HCT116 (cell line): ENCODE data around the gene STIM2. TPM values are rescaled to one million over a fixed set of nuclear protein-coding genes. Genes with fewer than 3 reads are reported as not detected.

Source experiments
- ATAC-seq: fragments of 200-7000 bp; cut with Tn5 transposase; 2 replicates; pipeline ENCODE4 v1.9.1; 2020; ENCODE audit warnings: mild to moderate bottlenecking, moderate library complexity
- BruUV-seq: library from RNA; stranded (reverse); fragments of 400-500 nt; replicated peaks from 2 replicates; lab custom pipeline; 2021; lab: Mats Ljungman, UMichigan
- CTCF ChIA-PET: fragments of 300-600 bp; sonication (Branson Sonifier 250); formaldehyde crosslinking; loops from one replicate; lab custom pipeline; 2021; ENCODE audit warnings: antibody characterized with exemption; lab: Charles Lee
- POLR2A ChIA-PET: fragments of 300-600, 350-600 bp; sonication (Branson Sonifier 250); formaldehyde crosslinking; loops from one replicate; lab custom pipeline; 2021; ENCODE audit warnings: antibody characterized with exemption; lab: Charles Lee
- RAD21 ChIA-PET, 2 experiments: fragments of 300-600 bp; sonication (Branson Sonifier 250); formaldehyde crosslinking; loops; one replicate each; lab custom pipeline; 2023; ENCODE audit warnings: low total read pairs in 2 of 2; ENCODE audit not compliant: uncharacterized antibody in 2 of 2, unreplicated experiment in 2 of 2, low non-redundant PET in 1 of 2; lab: Charles Lee
- DNase-seq: peaks from one replicate; pipeline ENCODE4 v3.0.0-alpha.2; 2010; ENCODE audit warnings: low read depth, low spot score
- H2AFZ ChIP-seq: fragments of 200-600 bp; shearing (Covaris generic), sonication (generic); 2 replicates; pipeline ENCODE4 v1.6.1; 2017; ENCODE audit warnings: low read depth, mixed run types, mixed read lengths, antibody characterized with exemption, low read length; ENCODE audit not compliant: poor library complexity, severe bottlenecking
- H3K27ac ChIP-seq: 2 replicates; pipeline ENCODE4 v1.5.1; 2012; ENCODE audit warnings: low read depth, low read length
- H3K27me3 ChIP-seq: fragments of 200-600 bp; sonication (generic); 2 replicates; pipeline ENCODE4 v1.6.1; 2016; ENCODE audit warnings: mixed run types, low read length, mixed read lengths; ENCODE audit not compliant: insufficient read depth
- H3K36me3 ChIP-seq, 2 experiments: fragments of 200-500 bp in 1 of 2; fragments of 200-600 bp in 1 of 2; sonication (Bioruptor generic) in 1 of 2; sonication (generic) in 1 of 2; 2 replicates each; pipeline versions ENCODE4 v1.5.1 to v1.6.1; 2014 to 2016; ENCODE audit warnings: low read length in 2 of 2, inconsistent platforms in 1 of 2, mixed read lengths in 1 of 2, mixed run types in 1 of 2; ENCODE audit not compliant: insufficient read depth in 2 of 2, control insufficient read depth in 1 of 2
- H3K4me1 ChIP-seq, 2 experiments: fragments of 200-600 bp in 1 of 2; sonication (generic) in 1 of 2; 2 replicates each; pipeline versions ENCODE4 v1.5.1 to v1.6.1; 2012 to 2017; ENCODE audit warnings: low read length in 2 of 2, inconsistent platforms in 1 of 2, mild to moderate bottlenecking in 1 of 2, mixed read lengths in 1 of 2, mixed run types in 1 of 2, moderate library complexity in 1 of 2; ENCODE audit not compliant: insufficient read depth in 2 of 2, control insufficient read depth in 1 of 2
- H3K4me2 ChIP-seq: fragments of 200-600 bp; sonication (generic); 2 replicates; pipeline ENCODE4 v1.6.1; 2017; ENCODE audit warnings: mixed run types, low read length, mixed read lengths
- H3K4me3 ChIP-seq, 2 experiments: fragments of 200-600 bp in 1 of 2; sonication (generic) in 1 of 2; replicated peaks in 1 of 2; 2 replicates each; pipeline ENCODE4 v1.5.1; 2011 to 2016; ENCODE audit warnings: low read length in 2 of 2, control low read depth in 1 of 2, low read depth in 1 of 2, mild to moderate bottlenecking in 1 of 2, mixed read lengths in 1 of 2, mixed run types in 1 of 2
- H3K79me2 ChIP-seq: fragments of 200-600 bp; sonication (generic); 2 replicates; pipeline ENCODE4 v1.6.1; 2017; ENCODE audit warnings: mild to moderate bottlenecking, mixed run types, low read length, moderate library complexity, mixed read lengths; ENCODE audit not compliant: insufficient read depth
- H3K9ac ChIP-seq: fragments of 200-600 bp; sonication (generic); 2 replicates; pipeline ENCODE4 v1.6.1; 2016; ENCODE audit warnings: low read length, mixed read lengths
- H3K9me2 ChIP-seq: fragments of 200-600 bp; sonication (generic), shearing (Covaris generic); 2 replicates; pipeline ENCODE4 v1.6.1; 2017; ENCODE audit warnings: mixed run types, mild to moderate bottlenecking, moderate library complexity; ENCODE audit not compliant: insufficient read depth
- H3K9me3 ChIP-seq, 2 experiments: fragments of 200-500 bp in 1 of 2; fragments of 200-600 bp in 1 of 2; sonication (Bioruptor generic) in 1 of 2; sonication (generic) in 1 of 2; 2 replicates each; pipeline ENCODE4 v1.6.1; 2014 to 2017; ENCODE audit warnings: low read length in 2 of 2, mixed read lengths in 2 of 2, inconsistent platforms in 1 of 2, low read depth in 1 of 2, mild to moderate bottlenecking in 1 of 2, mixed run types in 1 of 2, moderate library complexity in 1 of 2; ENCODE audit not compliant: control insufficient read depth in 1 of 2, insufficient read depth in 1 of 2
- H4K20me1 ChIP-seq: fragments of 200-600 bp; sonication (generic), shearing (Covaris generic); 2 replicates; pipeline ENCODE4 v1.6.1; 2017; ENCODE audit warnings: mixed run types, mild to moderate bottlenecking, moderate library complexity; ENCODE audit not compliant: insufficient read depth
- CBX3 ChIP-seq: IDR thresholded peaks from 2 replicates; pipeline ENCODE4 v1.6.1; 2012; ENCODE audit warnings: low read depth
- ELF1 ChIP-seq: IDR thresholded peaks from 2 replicates; pipeline ENCODE4 v1.6.1; 2012; ENCODE audit warnings: low read depth, borderline replicate concordance
- FOSL1 ChIP-seq: IDR thresholded peaks from 2 replicates; pipeline ENCODE4 v1.6.1; 2012; ENCODE audit warnings: low read depth
- JUND ChIP-seq: IDR thresholded peaks from 2 replicates; pipeline ENCODE4 v1.6.1; 2012
- POLR2A ChIP-seq: IDR thresholded peaks from 2 replicates; pipeline ENCODE4 v1.7.0; 2011; ENCODE audit warnings: borderline replicate concordance; ENCODE audit not compliant: insufficient read depth, insufficient read length; ENCODE audit errors: extremely low read depth
- POLR2AphosphoS5 ChIP-seq: IDR thresholded peaks from 2 replicates; pipeline ENCODE4 v1.6.1; 2011; ENCODE audit warnings: mild to moderate bottlenecking, low read depth, low read length, moderate library complexity
- SIN3A ChIP-seq: IDR thresholded peaks from 2 replicates; pipeline ENCODE4 v1.6.1; 2012; ENCODE audit warnings: low read depth
- SRF ChIP-seq: IDR thresholded peaks from 2 replicates; pipeline ENCODE4 v1.6.1; 2012; ENCODE audit warnings: low read depth
- TCF7L2 ChIP-seq: IDR thresholded peaks from 2 replicates; pipeline ENCODE4 v1.7.0; 2011; ENCODE audit warnings: borderline replicate concordance, inconsistent platforms; ENCODE audit not compliant: insufficient read depth, insufficient read length; ENCODE audit errors: extremely low read depth
- YY1 ChIP-seq: IDR thresholded peaks from 2 replicates; pipeline ENCODE4 v1.6.1; 2011; ENCODE audit warnings: low read length, low read depth, moderate library complexity, mild to moderate bottlenecking; ENCODE audit not compliant: insufficient replicate concordance; ENCODE audit errors: extremely low read depth
- ZFX ChIP-seq: fragments of 450-650 bp; IDR thresholded peaks from 2 replicates; pipeline ENCODE4 v1.6.1; 2017
- intact Hi-C: fragments of 100-400 bp; cut with micrococcal nuclease; formaldehyde crosslinking; loops from 2 replicates; pipeline ENCODE4 v1.10.0; 2022
- total RNA-seq: library from RNA; stranded (reverse); gene quantifications from one replicate; pipeline ENCODE4 v1.2.1, GENCODE V29; 2021; ENCODE audit not compliant: unreplicated experiment
- TF ChIP-seq, protein P1 (sequence below): IDR thresholded peaks from 2 replicates; pipeline ENCODE4 v1.6.1; 2012; ENCODE audit warnings: low read depth
- TF ChIP-seq, protein P2 (sequence below): IDR thresholded peaks from 2 replicates; pipeline ENCODE4 v1.6.1; 2012

The STIM2 gene
- total RNA-seq, 1 experiment from 2014 or later: 65.9 TPM

DNA sequence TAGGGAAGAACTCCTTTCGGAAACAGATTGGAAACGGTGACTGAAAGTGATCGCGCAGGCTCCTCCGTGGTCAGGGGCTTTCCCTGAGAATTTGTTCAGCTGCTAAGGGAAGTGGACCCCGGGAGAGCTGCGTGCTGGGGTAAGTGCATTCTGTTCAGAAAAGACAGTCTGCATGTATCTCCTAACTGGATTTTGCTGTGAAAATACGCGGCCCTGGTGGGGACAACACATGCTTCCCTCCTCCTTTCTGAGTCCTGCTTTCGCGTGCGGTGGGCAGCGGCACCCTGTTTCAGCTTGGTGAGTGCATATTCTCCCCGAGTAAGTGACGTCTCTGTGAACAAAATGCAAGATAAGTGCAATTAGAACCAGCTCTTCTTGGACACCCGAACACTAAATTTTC lies 195.6 kb downstream of the STIM2 start:
- BruUV-seq: no TSS peak
- POLR2A ChIA-PET: no interaction called here
- ATAC-seq (no peak), DNase-seq (no peak)
- H3K9me2 ChIP-seq: no peaks in the 10 kb centered on the region
- no peak overlapping the region for H2AFZ ChIP-seq
- CTCF ChIA-PET: interaction anchor here (0.6 kb wide), 1 partner anchor 8 kb away, joined by 3 read pairs; no protein-coding TSS in a partner anchor
- H3K36me3 ChIP-seq: no peaks in the 10 kb centered on the region
- H3K4me2 ChIP-seq: no peak overlapping the region
- no peaks in the 10 kb centered on the region for H3K27me3 ChIP-seq
- H3K79me2 ChIP-seq: no peaks in the 10 kb centered on the region
- intact Hi-C loops: no loop called here
- no peak overlapping the region for H3K9ac ChIP-seq
- no peak overlapping the region for H3K27ac ChIP-seq
- RAD21 ChIA-PET: no interaction called here
- no peaks in the 10 kb centered on the region for H3K4me1 ChIP-seq
- H3K9me3 ChIP-seq: no peaks in the 10 kb centered on the region
- H3K4me3 ChIP-seq: no peak overlapping the region
- TF ChIP-seq SIN3A: no peak
- TF ChIP-seq ELF1: no peak
- no peak for TF ChIP-seq YY1
- no peak for TF ChIP-seq ZFX
- H4K20me1 ChIP-seq: no peaks in the 10 kb centered on the region

DNA sequence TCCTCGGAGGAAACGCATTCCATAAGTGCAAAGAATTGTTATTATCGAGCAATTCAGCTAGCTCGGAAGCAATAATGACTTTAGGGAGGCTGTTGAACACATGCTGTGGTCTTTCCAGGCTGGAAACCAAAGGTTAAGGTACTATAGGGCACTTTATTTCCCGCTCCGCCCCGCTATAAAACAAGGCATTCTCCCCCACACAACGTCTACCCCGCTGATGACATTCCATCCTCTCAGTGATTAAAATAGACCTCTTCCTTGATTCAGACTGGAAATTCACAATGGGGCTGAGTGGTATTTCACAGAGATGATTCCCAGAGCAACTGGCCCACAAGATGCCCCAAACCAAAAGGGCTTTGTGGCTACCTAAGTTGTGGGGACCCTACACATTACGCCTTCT lies 196.4 kb downstream of the STIM2 start:
- BruUV-seq: no TSS peak
- POLR2A ChIA-PET: no interaction called here
- Histone ChIP-seq H3K79me2 (no peaks in the 10 kb centered on the region), H3K9me3 (no peaks in the 10 kb centered on the region), H3K27ac (no peak overlapping the region), H3K27me3 (no peaks in the 10 kb centered on the region), H2AFZ (no peak overlapping the region), H4K20me1 (no peaks in the 10 kb centered on the region), H3K9ac (no peak overlapping the region), H3K36me3 (no peaks in the 10 kb centered on the region), H3K4me1 (no peaks in the 10 kb centered on the region), H3K9me2 (no peaks in the 10 kb centered on the region), H3K4me3 (no peak overlapping the region), H3K4me2 (no peak overlapping the region)
- no peak for TF ChIP-seq ELF1
- TF ChIP-seq SRF: no peak
- TF ChIP-seq CBX3: no peak
- no peak for TF ChIP-seq FOSL1
- no peak for TF ChIP-seq JUND
- no peak for TF ChIP-seq POLR2AphosphoS5
- TF ChIP-seq, protein P1, sequence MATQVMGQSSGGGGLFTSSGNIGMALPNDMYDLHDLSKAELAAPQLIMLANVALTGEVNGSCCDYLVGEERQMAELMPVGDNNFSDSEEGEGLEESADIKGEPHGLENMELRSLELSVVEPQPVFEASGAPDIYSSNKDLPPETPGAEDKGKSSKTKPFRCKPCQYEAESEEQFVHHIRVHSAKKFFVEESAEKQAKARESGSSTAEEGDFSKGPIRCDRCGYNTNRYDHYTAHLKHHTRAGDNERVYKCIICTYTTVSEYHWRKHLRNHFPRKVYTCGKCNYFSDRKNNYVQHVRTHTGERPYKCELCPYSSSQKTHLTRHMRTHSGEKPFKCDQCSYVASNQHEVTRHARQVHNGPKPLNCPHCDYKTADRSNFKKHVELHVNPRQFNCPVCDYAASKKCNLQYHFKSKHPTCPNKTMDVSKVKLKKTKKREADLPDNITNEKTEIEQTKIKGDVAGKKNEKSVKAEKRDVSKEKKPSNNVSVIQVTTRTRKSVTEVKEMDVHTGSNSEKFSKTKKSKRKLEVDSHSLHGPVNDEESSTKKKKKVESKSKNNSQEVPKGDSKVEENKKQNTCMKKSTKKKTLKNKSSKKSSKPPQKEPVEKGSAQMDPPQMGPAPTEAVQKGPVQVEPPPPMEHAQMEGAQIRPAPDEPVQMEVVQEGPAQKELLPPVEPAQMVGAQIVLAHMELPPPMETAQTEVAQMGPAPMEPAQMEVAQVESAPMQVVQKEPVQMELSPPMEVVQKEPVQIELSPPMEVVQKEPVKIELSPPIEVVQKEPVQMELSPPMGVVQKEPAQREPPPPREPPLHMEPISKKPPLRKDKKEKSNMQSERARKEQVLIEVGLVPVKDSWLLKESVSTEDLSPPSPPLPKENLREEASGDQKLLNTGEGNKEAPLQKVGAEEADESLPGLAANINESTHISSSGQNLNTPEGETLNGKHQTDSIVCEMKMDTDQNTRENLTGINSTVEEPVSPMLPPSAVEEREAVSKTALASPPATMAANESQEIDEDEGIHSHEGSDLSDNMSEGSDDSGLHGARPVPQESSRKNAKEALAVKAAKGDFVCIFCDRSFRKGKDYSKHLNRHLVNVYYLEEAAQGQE: no peak
- TF ChIP-seq SIN3A: no peak
- TF ChIP-seq YY1: no peak
- no peak for TF ChIP-seq ZFX
- no peak for TF ChIP-seq POLR2A
- TF ChIP-seq, protein P2, sequence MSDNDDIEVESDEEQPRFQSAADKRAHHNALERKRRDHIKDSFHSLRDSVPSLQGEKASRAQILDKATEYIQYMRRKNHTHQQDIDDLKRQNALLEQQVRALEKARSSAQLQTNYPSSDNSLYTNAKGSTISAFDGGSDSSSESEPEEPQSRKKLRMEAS: no peak
- no peak for TF ChIP-seq TCF7L2
- DNase-seq (no peak), ATAC-seq (no peak)
- CTCF ChIA-PET: no interaction called here
- RAD21 ChIA-PET: no interaction called here
- intact Hi-C loops: no loop called here
